Endothelial cell (in vitro differentiated cells): Measurements from ENCODE around the gene JMJD8. TPM values are rescaled to one million over a fixed set of nuclear protein-coding genes. Genes with fewer than 3 reads are reported as not detected.

Source experiments
- DNase-seq: peaks from one replicate; pipeline ENCODE4 v3.0.0; 2021; ENCODE audit warnings: low spot score
- H3K27ac Mint-ChIP-seq: one replicate; pipeline ENCODE4 v1.8.0; 2021; ENCODE audit warnings: mixed read lengths, inconsistent platforms; ENCODE audit not compliant: unreplicated experiment
- H3K27me3 Mint-ChIP-seq: one replicate; pipeline ENCODE4 v1.8.0; 2021; ENCODE audit warnings: mild to moderate bottlenecking, moderate library complexity, mixed read lengths, inconsistent platforms; ENCODE audit not compliant: unreplicated experiment
- H3K36me3 Mint-ChIP-seq: one replicate; pipeline ENCODE4 v1.8.0; 2021; ENCODE audit warnings: mild to moderate bottlenecking, low read depth, mixed read lengths, inconsistent platforms; ENCODE audit not compliant: unreplicated experiment
- H3K4me1 Mint-ChIP-seq: one replicate; pipeline ENCODE4 v1.8.0; 2021; ENCODE audit warnings: mild to moderate bottlenecking, mixed read lengths, inconsistent platforms; ENCODE audit not compliant: unreplicated experiment
- H3K4me3 Mint-ChIP-seq: one replicate; pipeline ENCODE4 v1.8.0; 2021; ENCODE audit warnings: mild to moderate bottlenecking, mixed read lengths, inconsistent platforms; ENCODE audit not compliant: unreplicated experiment
- H3K9me3 Mint-ChIP-seq: one replicate; pipeline ENCODE4 v1.8.0; 2021; ENCODE audit warnings: mixed read lengths, inconsistent platforms; ENCODE audit not compliant: unreplicated experiment
- total RNA-seq: library from RNA; stranded (reverse); fragmentation: NEBNext Ultra II Directional; extraction: Animal tissue kit (Norgen Biotek cat#: 25700); gene quantifications from one replicate; pipeline ENCODE4 v1.2.1, GENCODE V29; 2021; ENCODE audit not compliant: unreplicated experiment
- TF ChIP-seq, protein P1 (sequence below): fragments of 200-600 bp; sonication (generic); IDR thresholded peaks from one replicate; pipeline ENCODE4 v1.5.0; 2021; ENCODE audit warnings: antibody characterized with exemption; ENCODE audit not compliant: unreplicated experiment

JMJD8 gene
- total RNA-seq, 1 donor from 2014 or later: 31.6 TPM

- TF ChIP-seq, protein P1, sequence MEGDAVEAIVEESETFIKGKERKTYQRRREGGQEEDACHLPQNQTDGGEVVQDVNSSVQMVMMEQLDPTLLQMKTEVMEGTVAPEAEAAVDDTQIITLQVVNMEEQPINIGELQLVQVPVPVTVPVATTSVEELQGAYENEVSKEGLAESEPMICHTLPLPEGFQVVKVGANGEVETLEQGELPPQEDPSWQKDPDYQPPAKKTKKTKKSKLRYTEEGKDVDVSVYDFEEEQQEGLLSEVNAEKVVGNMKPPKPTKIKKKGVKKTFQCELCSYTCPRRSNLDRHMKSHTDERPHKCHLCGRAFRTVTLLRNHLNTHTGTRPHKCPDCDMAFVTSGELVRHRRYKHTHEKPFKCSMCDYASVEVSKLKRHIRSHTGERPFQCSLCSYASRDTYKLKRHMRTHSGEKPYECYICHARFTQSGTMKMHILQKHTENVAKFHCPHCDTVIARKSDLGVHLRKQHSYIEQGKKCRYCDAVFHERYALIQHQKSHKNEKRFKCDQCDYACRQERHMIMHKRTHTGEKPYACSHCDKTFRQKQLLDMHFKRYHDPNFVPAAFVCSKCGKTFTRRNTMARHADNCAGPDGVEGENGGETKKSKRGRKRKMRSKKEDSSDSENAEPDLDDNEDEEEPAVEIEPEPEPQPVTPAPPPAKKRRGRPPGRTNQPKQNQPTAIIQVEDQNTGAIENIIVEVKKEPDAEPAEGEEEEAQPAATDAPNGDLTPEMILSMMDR: no peak
- Mint-ChIP-seq H3K27ac (no peak overlapping the region), H3K36me3 (no peaks in the 10 kb centered on the region), H3K4me1 (peaks cover 3% of the 10 kb centered on the region), H3K4me3 (no peak overlapping the region), H3K27me3 (peaks cover 8% of the 10 kb centered on the region), H3K9me3 (no peaks in the 10 kb centered on the region)
- DNase-seq: no peak
Measured at GRCh38 chr16:634996-635395, 49.1 kb downstream of the JMJD8 start.

GRCh38 chr16:634051-634670 lies 50.0 kb downstream of the JMJD8 start:
- DNase-seq: no peak
- Mint-ChIP-seq H3K27ac (no peak overlapping the region), H3K9me3 (no peaks in the 10 kb centered on the region), H3K4me3 (no peak overlapping the region), H3K36me3 (no peaks in the 10 kb centered on the region), H3K27me3 (peaks cover 8% of the 10 kb centered on the region), H3K4me1 (peaks cover 3% of the 10 kb centered on the region)
- TF ChIP-seq, protein P1: no peak

GRCh38 chr16:633336-634050 lies 50.6 kb downstream of the JMJD8 start:
- H3K4me1 Mint-ChIP-seq: peaks cover 3% of the 10 kb centered on the region
- no peak overlapping the region for H3K4me3 Mint-ChIP-seq
- H3K27ac Mint-ChIP-seq: no peak overlapping the region
- H3K27me3 Mint-ChIP-seq: peaks cover 8% of the 10 kb centered on the region
- TF ChIP-seq, protein P1: no peak
- DNase-seq: peak; percentile 6
- no peaks in the 10 kb centered on the region for H3K9me3 Mint-ChIP-seq
- H3K36me3 Mint-ChIP-seq: no peaks in the 10 kb centered on the region

GRCh38 chr16:632486-633335 lies 51.4 kb downstream of the JMJD8 start:
- Mint-ChIP-seq H3K9me3 (no peaks in the 10 kb centered on the region), H3K27ac (no peak overlapping the region), H3K4me1 (peaks cover 3% of the 10 kb centered on the region), H3K27me3 (peaks cover 8% of the 10 kb centered on the region), H3K36me3 (no peaks in the 10 kb centered on the region), H3K4me3 (no peak overlapping the region)
- DNase-seq: peak; percentile 6
- TF ChIP-seq, protein P1: no peak
